SK-N-SH treated with all-trans-retinoic acid at 6 μM for 48 hours (cell line): ENCODE results near the gene RFC1.
"Not testable (repeated sequence)": the region's sequence is repeated elsewhere in the genome, so short reads cannot be mapped to it uniquely, and the experiment has no call there.

Experiments
- ATAC-seq: fragments of 200-7000 bp; cut with Tn5 transposase; 3 replicates; pipeline ENCODE4 v1.9.1; 2020; ENCODE audit warnings: mild to moderate bottlenecking, moderate library complexity
- ARNTL ChIP-seq: fragments of 450-650 bp; formaldehyde crosslinking; IDR thresholded peaks from 2 replicates; pipeline ENCODE4 v1.5.0; 2020; ENCODE audit warnings: low read depth, mild to moderate bottlenecking, moderate library complexity, borderline replicate concordance
- BACH2 ChIP-seq: fragments of 250-450 bp; sonication (Bioruptor Pico); IDR thresholded peaks from 2 replicates; pipeline ENCODE4 v1.9.0; 2021; ENCODE audit warnings: mild to moderate bottlenecking, borderline replicate concordance
- GLIS3 ChIP-seq: fragments of 250-450 bp; sonication (Bioruptor Pico); IDR thresholded peaks from 2 replicates; pipeline ENCODE4 v1.5.0; 2020; ENCODE audit warnings: mild to moderate bottlenecking, moderate library complexity
- ISL1 ChIP-seq: fragments of 250-450 bp; sonication (Bioruptor Pico); IDR thresholded peaks from 2 replicates; pipeline ENCODE4 v2.1.2; 2022; ENCODE audit warnings: mild to moderate bottlenecking, moderate library complexity
- OSR1 ChIP-seq: fragments of 250-450 bp; sonication (Bioruptor Pico); IDR thresholded peaks from 2 replicates; pipeline ENCODE4 v1.8.0; 2022; ENCODE audit warnings: moderate library complexity, mild to moderate bottlenecking, inconsistent platforms
- PPARA ChIP-seq: fragments of 250-450 bp; sonication (Bioruptor Pico); IDR thresholded peaks from 2 replicates; pipeline ENCODE4 v1.5.0; 2020; ENCODE audit warnings: mild to moderate bottlenecking, borderline replicate concordance
- SNAI2 ChIP-seq: fragments of 250-450 bp; sonication (Bioruptor Pico); IDR thresholded peaks from 2 replicates; pipeline ENCODE4 v1.5.0; 2020; ENCODE audit warnings: mild to moderate bottlenecking, moderate library complexity
- TCF4 ChIP-seq: fragments of 250-450 bp; sonication (Bioruptor Pico); IDR thresholded peaks from 2 replicates; pipeline ENCODE4 v1.8.0; 2021; ENCODE audit warnings: mild to moderate bottlenecking, moderate library complexity, borderline replicate concordance
- TOX ChIP-seq: fragments of 250-450 bp; sonication (Bioruptor Pico); IDR thresholded peaks from 2 replicates; pipeline ENCODE4 v1.8.0; 2021; ENCODE audit warnings: mild to moderate bottlenecking, moderate library complexity, borderline replicate concordance
- TSHZ2 ChIP-seq: fragments of 250-450 bp; sonication (Bioruptor Pico); IDR thresholded peaks from 2 replicates; pipeline ENCODE4 v1.5.0; 2020; ENCODE audit warnings: mild to moderate bottlenecking, moderate library complexity
- ZC3H10 ChIP-seq: fragments of 250-450 bp; sonication (Bioruptor Pico); IDR thresholded peaks from 2 replicates; pipeline ENCODE4 v1.5.1; 2021; ENCODE audit warnings: mild to moderate bottlenecking, moderate library complexity
- ZFP3 ChIP-seq: fragments of 250-450 bp; sonication (Bioruptor Pico); IDR thresholded peaks from 2 replicates; pipeline ENCODE4 v1.5.0; 2020; ENCODE audit warnings: mild to moderate bottlenecking, moderate library complexity
- ZNF565 ChIP-seq: fragments of 450-650 bp; formaldehyde crosslinking; conservative IDR thresholded peaks from 2 replicates; pipeline ENCODE4 v1.5.0; 2020; ENCODE audit warnings: low read depth, mild to moderate bottlenecking, moderate library complexity
- ZNF70 ChIP-seq: fragments of 450-650 bp; formaldehyde crosslinking; IDR thresholded peaks from 2 replicates; pipeline ENCODE4 v1.5.0; 2020; ENCODE audit warnings: mild to moderate bottlenecking, moderate library complexity
- ZNF8 ChIP-seq: fragments of 450-650 bp; formaldehyde crosslinking; IDR thresholded peaks from 2 replicates; pipeline ENCODE4 v1.5.0; 2020; ENCODE audit warnings: mild to moderate bottlenecking, moderate library complexity
- TF ChIP-seq, protein P1 (sequence below): fragments of 250-450 bp; sonication (Bioruptor Pico); IDR thresholded peaks from 2 replicates; pipeline ENCODE4 v1.8.0; 2020; ENCODE audit warnings: mild to moderate bottlenecking, moderate library complexity, borderline replicate concordance
- TF ChIP-seq, protein P2 (sequence below): fragments of 250-450 bp; sonication (Bioruptor Pico); IDR thresholded peaks from 2 replicates; pipeline ENCODE4 v1.5.1; 2020; ENCODE audit warnings: low read depth, mild to moderate bottlenecking, moderate library complexity
- TF ChIP-seq, protein P3 (sequence below): fragments of 250-450 bp; sonication (Bioruptor Pico); IDR thresholded peaks from 2 replicates; pipeline ENCODE4 v1.8.0; 2021; ENCODE audit warnings: low read depth, mild to moderate bottlenecking, moderate library complexity, borderline replicate concordance

RFC1 gene

DNA sequence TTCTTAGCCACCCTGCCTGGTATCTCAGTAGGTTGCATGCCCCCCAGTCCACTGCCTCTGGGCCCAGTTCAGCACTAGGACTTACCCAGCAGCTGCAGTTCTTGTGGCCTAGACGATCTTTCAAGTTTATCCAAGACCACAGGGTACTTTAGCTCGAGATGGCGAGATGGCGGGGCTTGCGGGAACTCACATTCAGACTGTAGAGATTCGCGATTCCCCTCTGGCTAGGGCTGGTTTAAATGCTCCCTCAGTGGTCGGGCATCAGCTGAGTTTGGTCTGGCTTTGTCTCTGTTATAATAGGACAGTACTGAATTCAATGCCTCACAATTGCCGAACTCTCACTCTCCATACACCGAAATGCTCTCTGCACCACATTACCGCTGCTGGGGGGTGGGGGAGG lies 18.4 kb upstream of the RFC1 start:
- no peak for ATAC-seq
- TF ChIP-seq ZC3H10 (CRISPR knock-in tag) (no peak), TSHZ2 (CRISPR knock-in tag) (no peak), BACH2 (CRISPR knock-in tag) (no peak), ZNF70 (CRISPR knock-in tag) (no peak), PPARA (no peak), ZNF8 (CRISPR knock-in tag) (no peak), ZNF565 (CRISPR knock-in tag) (no peak)
- TF ChIP-seq, protein P1, sequence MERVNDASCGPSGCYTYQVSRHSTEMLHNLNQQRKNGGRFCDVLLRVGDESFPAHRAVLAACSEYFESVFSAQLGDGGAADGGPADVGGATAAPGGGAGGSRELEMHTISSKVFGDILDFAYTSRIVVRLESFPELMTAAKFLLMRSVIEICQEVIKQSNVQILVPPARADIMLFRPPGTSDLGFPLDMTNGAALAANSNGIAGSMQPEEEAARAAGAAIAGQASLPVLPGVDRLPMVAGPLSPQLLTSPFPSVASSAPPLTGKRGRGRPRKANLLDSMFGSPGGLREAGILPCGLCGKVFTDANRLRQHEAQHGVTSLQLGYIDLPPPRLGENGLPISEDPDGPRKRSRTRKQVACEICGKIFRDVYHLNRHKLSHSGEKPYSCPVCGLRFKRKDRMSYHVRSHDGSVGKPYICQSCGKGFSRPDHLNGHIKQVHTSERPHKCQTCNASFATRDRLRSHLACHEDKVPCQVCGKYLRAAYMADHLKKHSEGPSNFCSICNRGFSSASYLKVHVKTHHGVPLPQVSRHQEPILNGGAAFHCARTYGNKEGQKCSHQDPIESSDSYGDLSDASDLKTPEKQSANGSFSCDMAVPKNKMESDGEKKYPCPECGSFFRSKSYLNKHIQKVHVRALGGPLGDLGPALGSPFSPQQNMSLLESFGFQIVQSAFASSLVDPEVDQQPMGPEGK (CRISPR knock-in tag): no peak
- TF ChIP-seq, protein P2, sequence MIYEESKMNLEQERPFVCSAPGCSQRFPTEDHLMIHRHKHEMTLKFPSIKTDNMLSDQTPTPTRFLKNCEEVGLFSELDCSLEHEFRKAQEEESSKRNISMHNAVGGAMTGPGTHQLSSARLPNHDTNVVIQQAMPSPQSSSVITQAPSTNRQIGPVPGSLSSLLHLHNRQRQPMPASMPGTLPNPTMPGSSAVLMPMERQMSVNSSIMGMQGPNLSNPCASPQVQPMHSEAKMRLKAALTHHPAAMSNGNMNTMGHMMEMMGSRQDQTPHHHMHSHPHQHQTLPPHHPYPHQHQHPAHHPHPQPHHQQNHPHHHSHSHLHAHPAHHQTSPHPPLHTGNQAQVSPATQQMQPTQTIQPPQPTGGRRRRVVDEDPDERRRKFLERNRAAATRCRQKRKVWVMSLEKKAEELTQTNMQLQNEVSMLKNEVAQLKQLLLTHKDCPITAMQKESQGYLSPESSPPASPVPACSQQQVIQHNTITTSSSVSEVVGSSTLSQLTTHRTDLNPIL (CRISPR knock-in tag): no peak

DNA sequence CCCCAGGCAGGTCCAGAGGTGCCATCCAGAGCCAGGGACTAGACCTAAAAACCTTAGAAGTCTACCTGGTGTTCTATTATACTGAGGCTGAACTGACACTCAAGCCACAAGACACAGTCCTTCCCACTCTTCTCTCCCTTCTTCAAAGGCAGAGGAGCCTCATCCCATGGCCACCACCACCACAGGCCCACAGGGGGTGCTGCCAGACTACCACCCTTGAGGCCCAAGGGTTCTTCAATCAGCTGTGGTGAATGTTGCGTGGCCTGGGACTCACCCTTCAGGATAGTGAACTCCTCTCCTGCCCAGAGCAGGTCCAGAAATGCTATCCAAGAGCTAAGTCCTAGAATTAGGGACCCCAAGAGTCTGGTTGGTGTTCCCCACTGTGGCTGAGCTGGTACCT lies 17.5 kb upstream of the RFC1 start:
- no peak for ATAC-seq
- TF ChIP-seq ZNF70 (CRISPR knock-in tag) (no peak), TOX (CRISPR knock-in tag) (no peak), ISL1 (CRISPR knock-in tag) (no peak), ZFP3 (CRISPR knock-in tag) (no peak), OSR1 (CRISPR knock-in tag) (no peak), ARNTL (CRISPR knock-in tag) (no peak)

DNA sequence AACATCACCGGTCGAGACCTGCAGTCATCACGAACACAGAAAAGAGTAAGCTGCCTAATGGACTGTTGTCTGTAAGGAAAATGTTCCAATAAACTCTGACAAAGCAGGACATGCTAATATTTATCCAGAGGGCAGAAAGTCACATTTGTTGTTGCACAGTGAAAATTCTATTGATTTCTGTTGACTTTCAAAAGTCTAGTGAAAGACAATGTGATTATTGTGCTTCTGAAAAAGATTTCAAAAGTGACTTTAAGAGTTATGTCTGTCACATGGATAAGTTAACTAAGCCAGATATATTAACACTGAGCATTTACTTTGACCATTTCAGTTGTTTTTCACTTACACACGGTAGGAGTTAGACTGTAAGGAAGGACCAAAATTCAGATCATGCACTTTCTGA lies 9.3 kb upstream of the RFC1 start:
- ATAC-seq: no peak
- TF ChIP-seq ARNTL (CRISPR knock-in tag): no peak
- no peak for TF ChIP-seq ZNF8 (CRISPR knock-in tag)
- no peak for TF ChIP-seq ZFP3 (CRISPR knock-in tag)
- no peak for TF ChIP-seq SNAI2
- TF ChIP-seq TOX (CRISPR knock-in tag): no peak
- TF ChIP-seq ISL1 (CRISPR knock-in tag): no peak
- TF ChIP-seq, protein P1 (CRISPR knock-in tag): no peak

DNA sequence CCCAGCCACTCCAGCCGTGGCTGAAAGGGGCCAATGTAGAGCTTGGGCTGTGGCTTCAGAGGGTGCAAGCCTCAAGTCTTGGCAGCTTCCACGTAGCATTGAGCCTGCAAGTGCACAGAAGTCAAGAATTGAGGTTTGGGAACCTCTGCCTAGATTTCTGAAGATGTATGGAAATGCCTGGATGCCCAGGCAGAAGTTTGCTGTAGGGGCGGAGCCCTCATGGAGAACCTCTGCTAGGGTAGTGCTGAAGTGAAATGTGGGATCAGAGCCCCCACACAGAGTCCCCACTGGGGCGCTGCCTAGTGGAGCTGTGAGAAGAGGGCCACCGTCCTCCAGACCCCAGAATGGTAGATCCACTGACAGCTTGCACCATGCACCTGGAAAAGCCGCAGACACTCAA lies 5.0 kb upstream of the RFC1 start:
- not testable (repeated sequence) for ATAC-seq

- no peak for ATAC-seq
- TF ChIP-seq, protein P3, sequence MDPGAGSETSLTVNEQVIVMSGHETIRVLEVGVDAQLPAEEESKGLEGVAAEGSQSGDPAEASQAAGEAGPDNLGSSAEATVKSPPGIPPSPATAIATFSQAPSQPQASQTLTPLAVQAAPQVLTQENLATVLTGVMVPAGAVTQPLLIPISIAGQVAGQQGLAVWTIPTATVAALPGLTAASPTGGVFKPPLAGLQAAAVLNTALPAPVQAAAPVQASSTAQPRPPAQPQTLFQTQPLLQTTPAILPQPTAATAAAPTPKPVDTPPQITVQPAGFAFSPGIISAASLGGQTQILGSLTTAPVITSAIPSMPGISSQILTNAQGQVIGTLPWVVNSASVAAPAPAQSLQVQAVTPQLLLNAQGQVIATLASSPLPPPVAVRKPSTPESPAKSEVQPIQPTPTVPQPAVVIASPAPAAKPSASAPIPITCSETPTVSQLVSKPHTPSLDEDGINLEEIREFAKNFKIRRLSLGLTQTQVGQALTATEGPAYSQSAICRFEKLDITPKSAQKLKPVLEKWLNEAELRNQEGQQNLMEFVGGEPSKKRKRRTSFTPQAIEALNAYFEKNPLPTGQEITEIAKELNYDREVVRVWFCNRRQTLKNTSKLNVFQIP: no peak
- TF ChIP-seq ISL1 (CRISPR knock-in tag) (no peak), GLIS3 (no peak), ZNF8 (CRISPR knock-in tag) (no peak), TCF4 (no peak), ZC3H10 (CRISPR knock-in tag) (no peak), TOX (CRISPR knock-in tag) (no peak), OSR1 (CRISPR knock-in tag) (no peak), ARNTL (CRISPR knock-in tag) (no peak), BACH2 (CRISPR knock-in tag) (no peak), SNAI2 (no peak), TSHZ2 (CRISPR knock-in tag) (no peak)
- TF ChIP-seq, protein P1 (CRISPR knock-in tag): no peak
These were observed 3.1 kb upstream of the RFC1 start for GRCh38 chr4:39369301-39369700.
